Mammary epithelial cell (primary cell): ENCODE data around the gene BIRC6.

Source experiments
- EZH2 ChIP-seq: IDR thresholded peaks from 2 replicates; pipeline ENCODE4 v1.6.1; 2012; ENCODE audit warnings: low read length, inconsistent platforms, borderline replicate concordance
- TF ChIP-seq, protein P1 (sequence below), 2 donors: IDR thresholded peaks in 1 of 2; conservative IDR thresholded peaks in 1 of 2; 2 replicates each; pipeline ENCODE4 v1.5.1; 2011 to 2012; ENCODE audit warnings: inconsistent platforms in 2 of 2, low read length in 2 of 2, mild to moderate bottlenecking in 2 of 2, control low read depth in 1 of 2, low read depth in 1 of 2; ENCODE audit not compliant: insufficient read depth in 1 of 2; ENCODE audit errors: extremely low read depth in 1 of 2

DNA sequence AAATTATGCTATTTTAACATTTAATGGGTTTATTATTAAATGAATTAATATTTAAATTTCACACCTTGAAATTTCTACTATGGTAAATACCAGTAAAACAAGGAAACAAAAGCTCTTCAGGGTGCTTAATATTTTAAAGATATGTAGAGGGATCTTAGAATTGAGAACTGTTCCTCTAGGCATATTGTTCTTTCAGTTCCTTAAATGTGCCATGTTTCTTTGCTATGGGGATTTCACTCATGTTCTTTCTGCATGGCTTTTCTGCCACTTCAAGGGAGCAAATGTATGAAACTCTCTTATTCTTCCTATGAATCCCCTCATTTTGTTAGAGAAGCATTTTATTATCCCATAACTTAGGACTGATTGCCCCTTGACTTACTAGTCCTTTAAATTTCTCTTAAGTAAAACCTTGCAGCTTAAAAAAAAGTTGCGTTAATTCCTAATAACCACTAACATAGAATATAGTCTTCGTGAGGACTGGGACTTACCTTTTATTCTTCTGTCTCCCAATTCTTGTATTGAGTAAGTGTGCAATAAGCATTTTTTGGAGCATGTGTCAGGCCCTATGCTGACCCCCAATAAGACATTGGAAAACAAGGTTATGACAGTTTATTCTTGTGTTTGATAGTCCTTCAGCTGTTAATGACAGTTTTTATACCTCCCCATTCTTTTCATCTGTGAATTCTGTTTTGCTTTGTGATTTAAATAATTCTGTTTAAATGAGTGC lies 95.7 kb downstream of the BIRC6 start:
- TF ChIP-seq, protein P1, sequence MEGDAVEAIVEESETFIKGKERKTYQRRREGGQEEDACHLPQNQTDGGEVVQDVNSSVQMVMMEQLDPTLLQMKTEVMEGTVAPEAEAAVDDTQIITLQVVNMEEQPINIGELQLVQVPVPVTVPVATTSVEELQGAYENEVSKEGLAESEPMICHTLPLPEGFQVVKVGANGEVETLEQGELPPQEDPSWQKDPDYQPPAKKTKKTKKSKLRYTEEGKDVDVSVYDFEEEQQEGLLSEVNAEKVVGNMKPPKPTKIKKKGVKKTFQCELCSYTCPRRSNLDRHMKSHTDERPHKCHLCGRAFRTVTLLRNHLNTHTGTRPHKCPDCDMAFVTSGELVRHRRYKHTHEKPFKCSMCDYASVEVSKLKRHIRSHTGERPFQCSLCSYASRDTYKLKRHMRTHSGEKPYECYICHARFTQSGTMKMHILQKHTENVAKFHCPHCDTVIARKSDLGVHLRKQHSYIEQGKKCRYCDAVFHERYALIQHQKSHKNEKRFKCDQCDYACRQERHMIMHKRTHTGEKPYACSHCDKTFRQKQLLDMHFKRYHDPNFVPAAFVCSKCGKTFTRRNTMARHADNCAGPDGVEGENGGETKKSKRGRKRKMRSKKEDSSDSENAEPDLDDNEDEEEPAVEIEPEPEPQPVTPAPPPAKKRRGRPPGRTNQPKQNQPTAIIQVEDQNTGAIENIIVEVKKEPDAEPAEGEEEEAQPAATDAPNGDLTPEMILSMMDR (conservative IDR thresholded peaks at IDR 0.05 in 1 of 2, IDR thresholded peaks at IDR 0.05 in 1 of 2; ENCODE audit: extremely low read depth in 1 of 2, insufficient read depth in 1 of 2, low read depth in 1 of 2, low read length in 2 of 2), result no peak
- no peak for TF ChIP-seq EZH2
